ENCODE measurements around the gene KCNK16.

Gene KCNK16

GRCh38 chr6:39312912-39313525 lies 9.5 kb downstream of the KCNK16 start:
- DNase-seq (ENCODE audit: low read depth), result no peak
- H3K4me3 ChIP-seq (ENCODE audit: control insufficient read depth, low read depth, low read length), result no peak overlapping the region
- TF ChIP-seq CTCF (IDR thresholded peaks at IDR 0.05; ENCODE audit: control insufficient read depth, insufficient read depth, low read depth, low read length, missing control alignments), result no peak

GRCh38 chr6:39310542-39310941 lies 12.0 kb downstream of the KCNK16 start:
- no peak overlapping the region for H3K4me3 ChIP-seq (ENCODE audit: control insufficient read depth, low read depth, low read length)
- DNase-seq (ENCODE audit: low read depth), result no peak
- no peak for TF ChIP-seq CTCF (IDR thresholded peaks at IDR 0.05; ENCODE audit: control insufficient read depth, insufficient read depth, low read depth, low read length, missing control alignments)

DNA sequence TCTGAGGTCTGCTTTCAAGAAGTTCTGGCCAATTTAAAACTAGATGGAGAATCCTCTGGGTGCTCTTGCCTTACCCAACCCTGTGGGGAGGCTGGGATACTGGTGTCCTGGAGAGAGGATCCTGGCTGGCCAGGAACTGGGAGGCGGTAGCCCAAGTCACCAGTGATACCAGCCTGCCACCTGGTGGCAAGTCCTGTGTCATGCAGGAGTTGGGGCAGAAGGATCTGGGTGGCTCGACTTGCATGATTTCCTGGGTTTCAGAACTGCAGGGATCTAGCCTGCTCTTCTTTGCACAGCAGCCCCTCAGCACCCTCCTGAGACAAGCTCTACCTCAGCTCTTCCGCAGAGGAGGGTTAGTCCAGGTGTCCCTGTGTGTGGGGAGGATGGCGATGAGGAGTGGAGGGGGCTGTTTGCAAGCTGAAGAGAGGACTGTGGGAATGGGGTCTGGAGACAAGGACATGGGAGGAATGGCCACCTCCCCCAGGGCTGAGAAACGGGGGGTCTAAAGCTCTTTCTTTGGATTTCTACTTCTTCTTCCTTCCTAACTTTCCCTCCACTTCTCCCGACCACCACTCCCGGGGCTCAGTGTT lies 12.5 kb downstream of the KCNK16 start:
- peak; percentile 93 for TF ChIP-seq CTCF (IDR thresholded peaks at IDR 0.05; ENCODE audit: control insufficient read depth, insufficient read depth, low read depth, low read length, missing control alignments)
- peak; percentile 45 for DNase-seq (ENCODE audit: low read depth)
- no peak overlapping the region for H3K4me3 ChIP-seq (ENCODE audit: control insufficient read depth, low read depth, low read length)

DNA sequence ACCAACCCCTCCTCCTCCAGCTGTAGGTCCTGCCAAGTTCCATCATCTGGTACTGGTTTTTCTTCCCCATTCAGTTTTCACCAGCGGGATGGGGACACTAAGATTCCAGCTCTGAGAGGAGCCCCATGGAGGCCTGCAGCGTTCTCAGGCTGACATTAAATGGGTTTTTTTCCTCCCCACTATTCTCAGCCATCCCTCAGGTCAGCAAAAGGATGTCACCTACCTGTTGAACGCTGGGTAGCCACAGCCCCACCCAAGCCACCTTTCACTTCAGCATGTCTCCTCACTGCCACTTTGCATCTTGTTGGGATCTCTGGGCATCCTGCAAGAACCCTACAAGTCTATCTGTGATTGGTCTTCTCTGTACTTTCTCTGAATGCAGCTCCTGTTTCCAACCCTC lies 15.0 kb downstream of the KCNK16 start:
- no peak for TF ChIP-seq CTCF (IDR thresholded peaks at IDR 0.05; ENCODE audit: control insufficient read depth, insufficient read depth, low read depth, low read length, missing control alignments)
- no peak overlapping the region for H3K4me3 ChIP-seq (ENCODE audit: control insufficient read depth, low read depth, low read length)
- DNase-seq (ENCODE audit: low read depth), result no peak

GRCh38 chr6:39304951-39305350 lies 17.6 kb downstream of the KCNK16 start:
- no peak overlapping the region for H3K4me3 ChIP-seq (ENCODE audit: control insufficient read depth, low read depth, low read length)
- DNase-seq (ENCODE audit: low read depth), result no peak
- no peak for TF ChIP-seq CTCF (IDR thresholded peaks at IDR 0.05; ENCODE audit: control insufficient read depth, insufficient read depth, low read depth, low read length, missing control alignments)

GRCh38 chr6:39303425-39304153 lies 18.9 kb downstream of the KCNK16 start:
- TF ChIP-seq CTCF (IDR thresholded peaks at IDR 0.05; ENCODE audit: control insufficient read depth, insufficient read depth, low read depth, low read length, missing control alignments), result no peak
- no peak overlapping the region for H3K4me3 ChIP-seq (ENCODE audit: control insufficient read depth, low read depth, low read length)
- no peak for DNase-seq (ENCODE audit: low read depth)
